Neuron (in vitro differentiated cells): Measurements from ENCODE around the gene CIAPIN1.
A peak's percentile ranks its signal among the peaks of the same experiment; 100 is the strongest.

Experiments
- H2AFZ ChIP-seq: one replicate; pipeline ENCODE4 v1.6.1; 2013; ENCODE audit warnings: low read depth, mild to moderate bottlenecking, inconsistent platforms, low read length, moderate library complexity
- H3K27me3 ChIP-seq: one replicate; pipeline ENCODE4 v1.6.1; 2013; ENCODE audit warnings: low read length; ENCODE audit not compliant: insufficient read depth
- H3K36me3 ChIP-seq: one replicate; pipeline ENCODE4 v1.6.1; 2013; ENCODE audit warnings: low read length; ENCODE audit not compliant: insufficient read depth
- H3K4me1 ChIP-seq: one replicate; pipeline ENCODE4 v1.6.1; 2013; ENCODE audit warnings: low read length; ENCODE audit not compliant: insufficient read depth
- H3K4me3 ChIP-seq: 2 replicates; pipeline ENCODE4 v1.5.1; 2013; ENCODE audit warnings: mild to moderate bottlenecking, low read length, moderate library complexity
- H3K9me3 ChIP-seq: one replicate; pipeline ENCODE4 v1.6.1; 2013; ENCODE audit warnings: low read length

Gene CIAPIN1

DNA sequence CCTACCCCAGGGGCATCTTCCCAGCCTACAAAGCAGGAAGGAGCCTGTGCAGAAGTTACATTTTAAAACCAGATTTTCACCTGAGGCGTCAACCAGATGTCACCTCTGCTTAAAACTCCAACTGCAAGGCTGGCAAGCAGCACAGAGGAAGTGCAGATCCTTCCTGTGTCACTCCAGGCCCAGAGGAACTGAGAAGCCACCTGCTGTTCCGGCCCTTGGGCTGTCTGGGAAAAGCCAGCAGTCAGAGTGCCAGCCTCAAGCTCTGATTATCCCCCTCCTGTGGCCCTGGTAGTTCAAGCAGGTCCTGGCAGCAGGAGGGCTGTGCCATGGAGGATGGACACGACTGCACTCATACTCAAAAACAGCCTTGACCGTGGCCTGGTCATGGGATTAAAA lies 25.5 kb upstream of the CIAPIN1 start:
- Histone ChIP-seq H3K36me3 (peaks cover 45% of the 10 kb centered on the region), H3K4me1 (peaks cover 12% of the 10 kb centered on the region), H2AFZ (no peak overlapping the region)

DNA sequence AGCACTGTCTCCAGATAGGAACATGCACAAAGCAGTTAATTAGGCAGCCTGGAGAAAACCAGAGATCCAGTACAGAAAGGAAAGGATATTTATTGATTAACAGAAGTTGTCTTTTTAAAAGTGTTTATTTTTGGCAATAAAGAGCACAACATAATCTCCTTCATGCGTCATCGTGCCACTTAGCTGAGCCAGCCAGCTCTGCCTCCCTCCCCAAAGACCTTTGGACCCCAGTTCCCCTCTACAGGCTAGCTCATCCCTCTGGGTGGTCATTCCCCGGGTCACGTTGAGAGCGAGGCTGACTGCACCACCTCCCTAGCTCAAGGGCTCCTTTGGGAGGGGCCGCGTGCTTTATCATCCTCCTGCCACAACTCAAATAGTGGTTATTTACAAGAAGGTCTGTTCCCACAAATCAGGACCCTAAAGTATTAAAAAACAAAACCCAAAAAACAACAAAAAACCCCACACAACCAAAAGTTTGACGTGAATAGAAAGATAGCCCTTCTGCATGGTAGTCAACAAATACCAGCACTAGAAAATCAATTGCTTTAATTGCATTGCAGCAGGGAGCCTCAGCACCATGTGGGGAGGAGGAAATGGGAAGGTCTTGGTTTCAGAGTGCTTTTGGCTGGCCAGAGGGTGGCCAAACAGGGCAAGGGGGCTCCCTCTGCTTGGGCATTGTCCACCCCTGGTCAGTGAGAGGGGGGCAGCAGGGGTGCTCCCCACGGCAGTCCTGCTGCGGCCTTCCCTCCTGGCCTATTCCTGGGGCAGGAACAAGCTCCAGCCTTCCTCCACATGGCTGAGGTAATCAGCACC lies 24.9 kb upstream of the CIAPIN1 start:
- Histone ChIP-seq H3K27me3 (no peaks in the 10 kb centered on the region), H3K36me3 (peaks cover 49% of the 10 kb centered on the region)

More for the DNA sequence above, 25.5 kb upstream of the CIAPIN1 start:
- Histone ChIP-seq H3K4me3 (no peak overlapping the region), H3K9me3 (no peaks in the 10 kb centered on the region), H3K27me3 (no peaks in the 10 kb centered on the region)

DNA sequence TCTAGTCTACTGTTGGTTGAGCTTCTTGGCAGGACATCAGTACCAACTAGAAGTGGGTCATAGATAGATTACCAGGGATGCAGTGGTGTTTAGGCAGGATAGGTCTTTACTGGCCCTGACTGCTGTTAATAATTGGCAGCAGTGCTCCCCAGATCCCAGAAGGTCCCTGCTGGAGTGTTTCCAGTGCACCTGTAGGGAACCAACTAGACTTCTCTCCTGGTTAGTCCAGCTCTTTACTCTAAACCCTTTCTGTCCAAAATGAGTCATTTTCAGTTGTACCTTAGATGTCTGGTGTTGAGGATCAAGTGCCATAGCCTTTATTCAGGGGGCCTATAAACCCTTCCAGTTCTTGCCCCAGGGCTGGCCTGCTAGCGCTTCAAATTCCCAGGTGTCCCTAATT lies 24.0 kb upstream of the CIAPIN1 start:
- Histone ChIP-seq H2AFZ (no peak overlapping the region), H3K4me1 (no peaks in the 10 kb centered on the region), H3K4me3 (no peak overlapping the region), H3K27me3 (no peaks in the 10 kb centered on the region), H3K36me3 (peaks cover 56% of the 10 kb centered on the region), H3K9me3 (no peaks in the 10 kb centered on the region)

More for the DNA sequence above, 24.9 kb upstream of the CIAPIN1 start:
- Histone ChIP-seq H3K9me3 (no peaks in the 10 kb centered on the region), H3K4me1 (peaks cover 6% of the 10 kb centered on the region), H2AFZ (no peak overlapping the region), H3K4me3 (no peak overlapping the region)

DNA sequence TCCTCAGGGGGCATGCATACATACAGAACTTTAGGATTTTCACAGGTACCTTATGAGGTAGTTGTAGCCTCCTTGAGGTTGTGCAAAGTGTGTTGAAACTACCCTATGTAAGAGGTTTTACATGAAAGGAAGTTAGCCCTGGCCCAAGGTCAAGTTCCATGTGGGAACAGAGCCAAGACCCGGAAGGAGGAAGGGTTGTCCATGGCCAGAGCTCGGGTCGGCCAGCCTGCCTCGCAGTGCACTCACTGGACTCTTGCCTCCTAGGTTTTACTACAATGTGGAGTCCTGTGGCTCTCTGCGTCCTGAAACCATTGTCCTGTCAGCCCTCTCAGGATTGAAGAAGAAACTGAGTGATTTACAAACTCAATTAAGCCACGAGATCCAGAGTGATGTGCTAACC lies 23.5 kb upstream of the CIAPIN1 start:
- H3K4me3 ChIP-seq = no peak overlapping the region
- no peaks in the 10 kb centered on the region for H3K9me3 ChIP-seq
- no peaks in the 10 kb centered on the region for H3K4me1 ChIP-seq
- H2AFZ ChIP-seq = no peak overlapping the region
- peaks cover 61% of the 10 kb centered on the region for H3K36me3 ChIP-seq
- H3K27me3 ChIP-seq = no peaks in the 10 kb centered on the region

DNA sequence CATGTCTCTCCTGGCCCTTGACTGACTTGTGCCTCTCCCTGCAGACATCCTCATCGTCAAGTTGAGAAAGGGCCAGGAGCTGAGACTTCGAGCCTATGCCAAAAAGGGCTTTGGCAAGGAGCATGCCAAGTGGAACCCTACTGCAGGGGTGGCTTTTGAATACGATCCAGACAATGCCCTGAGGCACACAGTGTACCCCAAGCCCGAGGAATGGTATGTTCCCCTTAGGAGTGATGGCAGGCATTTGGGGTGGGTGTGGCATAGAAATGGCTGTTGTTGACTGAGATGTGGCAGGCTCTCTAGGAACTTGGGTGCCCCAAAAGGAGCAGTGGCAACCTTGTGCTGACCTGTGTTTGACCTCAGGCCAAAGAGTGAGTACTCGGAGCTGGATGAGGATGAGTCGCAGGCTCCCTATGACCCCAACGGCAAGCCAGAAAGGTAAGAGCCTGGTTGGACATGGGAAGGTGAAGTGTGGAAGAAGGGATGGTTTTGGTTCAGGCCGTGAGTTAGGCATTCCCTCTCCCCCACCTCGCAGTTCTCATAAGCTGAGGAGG lies 22.8 kb upstream of the CIAPIN1 start:
- Histone ChIP-seq H2AFZ (no peak overlapping the region), H3K4me1 (no peaks in the 10 kb centered on the region), H3K36me3 (peaks cover 68% of the 10 kb centered on the region), H3K27me3 (no peaks in the 10 kb centered on the region), H3K9me3 (no peaks in the 10 kb centered on the region), H3K4me3 (no peak overlapping the region)

DNA sequence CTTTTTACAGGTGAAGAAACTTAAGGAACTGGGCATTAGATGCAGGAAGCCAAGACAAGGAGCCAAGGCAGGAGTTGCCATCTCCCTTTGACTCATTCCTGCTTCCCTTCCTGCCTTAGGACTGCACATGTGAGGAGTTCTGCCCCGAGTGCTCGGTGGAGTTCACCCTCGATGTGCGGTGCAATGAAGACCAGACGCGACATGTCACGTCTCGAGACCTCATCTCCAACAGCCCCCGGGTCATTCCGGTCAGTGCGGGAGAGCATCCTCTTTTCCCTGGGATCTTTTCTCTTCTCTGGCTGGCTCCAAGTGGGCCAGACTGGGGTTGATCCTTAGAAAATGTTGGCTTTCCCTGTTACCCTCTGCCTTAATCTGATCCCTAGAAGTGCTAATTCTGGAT lies 21.9 kb upstream of the CIAPIN1 start:
- Histone ChIP-seq H2AFZ (no peak overlapping the region), H3K9me3 (no peaks in the 10 kb centered on the region), H3K36me3 (peaks cover 73% of the 10 kb centered on the region)

DNA sequence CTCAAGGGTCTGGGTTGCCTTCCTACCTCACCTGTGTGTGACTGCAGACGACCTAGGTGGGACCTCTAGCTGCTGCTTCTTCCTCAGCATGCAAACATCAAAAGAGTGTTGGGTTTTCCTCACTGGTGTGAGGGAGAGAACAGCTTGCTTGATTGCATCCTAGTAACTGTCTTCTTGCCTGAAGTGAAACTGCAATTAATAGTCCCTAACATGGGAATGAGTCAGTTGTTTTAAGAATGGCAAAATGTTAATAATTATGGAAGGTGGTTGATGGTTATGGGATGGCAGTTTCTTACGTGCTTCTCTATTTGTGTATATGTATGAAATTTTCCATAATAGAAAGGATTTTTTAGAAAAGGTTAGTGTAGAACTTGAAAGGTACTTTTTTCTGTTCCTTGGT lies 21.2 kb upstream of the CIAPIN1 start:
- no peak overlapping the region for H3K4me3 ChIP-seq
- H3K4me1 ChIP-seq = peaks cover 3% of the 10 kb centered on the region
- H3K9me3 ChIP-seq = no peaks in the 10 kb centered on the region
- H3K27me3 ChIP-seq = no peaks in the 10 kb centered on the region
- H2AFZ ChIP-seq = no peak overlapping the region
- peaks cover 75% of the 10 kb centered on the region for H3K36me3 ChIP-seq

More for the DNA sequence above, 21.9 kb upstream of the CIAPIN1 start:
- Histone ChIP-seq H3K4me3 (no peak overlapping the region), H3K4me1 (no peaks in the 10 kb centered on the region), H3K27me3 (no peaks in the 10 kb centered on the region)

DNA sequence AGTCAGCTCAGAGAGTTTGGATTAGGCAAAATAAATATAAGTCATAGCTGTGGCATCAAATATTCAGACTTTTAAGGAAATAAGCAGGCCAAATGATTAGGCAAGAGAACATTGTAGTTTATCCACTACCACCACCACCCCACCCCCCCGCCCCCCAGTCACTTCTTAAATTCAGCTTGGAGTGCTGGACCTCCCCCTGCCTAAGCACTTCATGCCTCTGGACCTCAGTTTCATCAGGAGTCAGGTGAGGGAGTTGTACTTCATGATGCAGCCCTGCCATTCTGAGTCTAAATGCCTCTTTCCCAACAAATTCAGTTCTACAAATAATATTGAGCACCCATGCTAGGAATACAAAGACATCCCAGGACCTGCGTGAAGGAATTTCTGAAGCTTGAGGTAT lies 17.3 kb upstream of the CIAPIN1 start:
- Histone ChIP-seq H3K9me3 (no peaks in the 10 kb centered on the region), H3K4me3 (no peak overlapping the region), H3K27me3 (no peaks in the 10 kb centered on the region), H3K36me3 (peaks cover 63% of the 10 kb centered on the region), H3K4me1 (peaks cover 7% of the 10 kb centered on the region), H2AFZ (no peak overlapping the region)

DNA sequence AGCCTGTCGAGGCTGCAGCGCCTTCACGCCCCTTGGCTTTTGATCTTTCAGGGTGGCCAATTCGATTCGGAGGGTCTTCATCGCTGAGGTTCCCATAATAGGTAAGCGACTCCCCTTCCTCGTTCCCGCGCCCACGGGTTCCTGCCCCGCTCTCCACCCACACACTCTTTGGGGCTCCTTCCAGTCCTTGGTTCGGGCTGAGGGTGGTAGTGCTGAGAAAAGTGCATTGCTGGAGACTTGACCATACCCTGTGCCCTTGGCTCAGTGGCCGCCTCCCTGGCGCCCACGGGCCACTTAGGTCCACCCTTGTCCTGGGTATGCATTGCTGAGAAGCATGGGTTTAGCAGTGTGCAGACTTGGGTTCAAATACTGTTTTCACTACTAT lies 15.8 kb upstream of the CIAPIN1 start:
- no peaks in the 10 kb centered on the region for H3K27me3 ChIP-seq
- H3K9me3 ChIP-seq = no peaks in the 10 kb centered on the region
- H2AFZ ChIP-seq = no peak overlapping the region
- peaks cover 7% of the 10 kb centered on the region for H3K4me1 ChIP-seq
- peak overlapping the region; percentile 89 for H3K4me3 ChIP-seq
- peaks cover 63% of the 10 kb centered on the region for H3K36me3 ChIP-seq

DNA sequence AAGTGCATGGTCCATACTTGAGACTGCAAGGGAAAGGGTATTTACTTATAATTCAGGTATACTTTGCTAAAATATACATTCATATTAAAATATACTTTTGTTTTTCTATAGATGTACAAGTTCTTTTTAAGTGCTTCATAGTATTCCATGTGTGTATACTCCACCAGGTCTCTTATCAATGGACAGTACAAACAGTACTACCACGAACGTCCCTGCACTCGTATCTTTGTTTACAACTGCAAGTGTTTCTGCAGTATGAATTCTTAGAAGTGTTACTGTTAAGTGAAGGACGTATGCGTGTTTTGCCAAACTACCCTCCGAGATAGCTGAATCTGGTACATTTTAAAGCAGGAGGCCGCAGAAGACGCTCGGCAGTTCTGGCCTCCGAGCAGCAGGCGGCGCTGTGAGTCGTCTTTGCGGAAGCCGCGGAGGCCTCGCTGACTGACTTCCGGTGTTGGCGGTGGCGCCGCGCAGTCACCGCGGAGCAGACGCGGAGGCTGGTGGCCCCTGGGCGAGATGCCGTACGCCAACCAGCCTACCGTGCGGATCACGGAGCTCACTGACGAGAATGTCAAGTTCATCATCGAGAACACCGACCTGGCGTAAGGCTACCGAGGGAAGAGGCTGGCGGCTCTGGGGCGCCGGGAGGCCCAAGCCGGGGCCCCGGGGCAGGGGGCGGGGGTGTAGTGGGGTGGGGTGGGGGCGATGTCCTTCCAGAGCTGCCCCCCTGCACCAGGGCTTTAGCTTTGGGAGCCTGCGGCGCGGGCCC lies 15.2 kb upstream of the CIAPIN1 start, which contains the start of gene POLR2C:
Gene POLR2C, plus strand, starts transcription at position 471 of the 769 bp plus-strand sequence. Its CDS starts 46 bp downstream, at position 517.
- Histone ChIP-seq H3K4me3 (peak within 1 kb of the TSS; percentile 89), H3K27me3 (no peaks in the 10 kb centered on the region), H3K36me3 (peaks cover 65% of the 10 kb centered on the region), H3K9me3 (no peaks in the 10 kb centered on the region), H2AFZ (no peak within 1 kb of the TSS), H3K4me1 (peaks cover 7% of the 10 kb centered on the region)

DNA sequence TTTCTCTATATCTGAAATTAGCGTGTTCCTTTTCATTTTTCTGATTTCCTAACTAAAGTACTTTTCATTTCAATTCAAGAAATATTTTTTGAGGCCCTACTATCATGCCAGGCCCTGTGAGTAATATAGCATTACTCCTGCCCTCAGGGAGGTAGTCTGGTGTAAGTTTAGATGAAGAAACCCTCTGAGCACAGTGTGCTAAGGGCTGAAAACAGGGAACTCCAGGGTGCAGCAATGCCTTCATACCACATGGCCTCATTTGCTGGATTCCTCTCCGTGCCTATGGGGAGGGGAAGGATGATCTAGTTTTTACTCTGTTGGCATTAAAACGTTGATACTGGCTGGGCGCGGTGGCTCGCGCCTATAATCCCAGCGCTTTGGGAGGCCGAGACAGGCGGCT lies 4.8 kb upstream of the CIAPIN1 start:
- peaks cover 54% of the 10 kb centered on the region for H3K36me3 ChIP-seq
- no peak overlapping the region for H3K4me3 ChIP-seq
- no peaks in the 10 kb centered on the region for H3K27me3 ChIP-seq
- peaks cover 6% of the 10 kb centered on the region for H3K4me1 ChIP-seq
- H3K9me3 ChIP-seq = no peaks in the 10 kb centered on the region
- H2AFZ ChIP-seq = no peak overlapping the region

DNA sequence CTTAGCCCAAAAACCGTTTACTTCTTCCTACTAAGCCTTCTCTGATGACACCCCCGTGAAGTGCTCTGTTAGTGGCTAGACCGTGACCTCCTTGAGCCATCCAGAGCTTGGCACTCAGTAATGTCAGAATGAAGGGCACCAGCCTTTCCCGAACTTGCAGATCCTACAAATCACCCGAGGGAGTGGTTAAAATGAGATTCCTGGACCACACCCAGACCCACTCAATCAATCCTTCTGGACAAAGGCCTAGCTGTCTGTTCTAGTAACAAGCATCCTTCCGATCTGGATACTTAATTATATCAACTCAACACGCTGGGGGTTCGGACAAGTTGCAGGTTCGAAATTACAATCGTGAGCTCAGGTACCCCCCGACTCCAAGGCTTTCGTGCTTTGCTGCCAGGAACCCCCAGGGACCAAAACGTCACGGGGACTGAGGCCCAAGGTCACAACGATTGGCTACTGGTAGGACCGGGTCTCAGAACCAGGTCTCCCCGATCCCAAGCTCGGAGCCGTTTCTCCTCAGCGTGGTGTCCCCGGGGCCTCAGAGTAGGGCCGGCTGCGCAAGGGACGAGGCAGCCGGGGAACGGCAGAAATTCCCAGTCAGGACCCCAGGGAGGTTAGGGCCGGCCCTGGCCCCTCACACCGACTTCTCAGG lies 527 bp downstream of the CIAPIN1 start:
- Histone ChIP-seq H3K9me3 (no peaks in the 10 kb centered on the region), H3K36me3 (peaks cover 8% of the 10 kb centered on the region), H3K27me3 (no peaks in the 10 kb centered on the region), H3K4me1 (peaks cover 13% of the 10 kb centered on the region), H3K4me3 (peak overlapping the region; percentile 72), H2AFZ (peak overlapping the region; percentile 22)

DNA sequence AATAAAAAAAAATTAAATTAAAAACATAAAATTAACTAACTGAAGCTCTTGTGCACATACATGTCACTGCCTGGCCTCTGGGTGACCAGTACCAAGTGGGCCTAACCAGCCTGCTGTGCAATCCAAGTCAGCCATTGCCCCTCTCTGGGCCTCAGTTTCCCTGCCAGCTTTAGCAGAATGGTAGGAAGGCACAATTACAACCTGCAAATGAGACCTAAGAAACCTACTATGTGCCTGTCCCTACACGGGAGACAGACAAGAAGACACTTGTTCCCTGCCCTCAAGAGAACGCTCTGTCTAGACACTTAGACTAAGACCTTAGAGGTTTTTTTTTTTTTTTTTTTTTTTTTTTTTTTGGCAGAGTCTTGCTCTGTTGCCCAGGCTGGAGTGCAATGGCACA lies 1.7 kb downstream of the CIAPIN1 start:
- no peaks in the 10 kb centered on the region for H3K27me3 ChIP-seq
- H3K4me3 ChIP-seq = no peak overlapping the region
- H3K4me1 ChIP-seq = peaks cover 13% of the 10 kb centered on the region
- no peaks in the 10 kb centered on the region for H3K9me3 ChIP-seq
- no peak overlapping the region for H2AFZ ChIP-seq
- peaks cover 11% of the 10 kb centered on the region for H3K36me3 ChIP-seq
